ENCODE data around the gene PIK3AP1.

GRCh38 chr10:96584474-96584873 is 135.8 kb downstream of the PIK3AP1 start:
- TF ChIP-seq, protein P1, sequence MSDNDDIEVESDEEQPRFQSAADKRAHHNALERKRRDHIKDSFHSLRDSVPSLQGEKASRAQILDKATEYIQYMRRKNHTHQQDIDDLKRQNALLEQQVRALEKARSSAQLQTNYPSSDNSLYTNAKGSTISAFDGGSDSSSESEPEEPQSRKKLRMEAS (IDR thresholded peaks at IDR 0.05), result no peak
- TF ChIP-seq, protein P2, sequence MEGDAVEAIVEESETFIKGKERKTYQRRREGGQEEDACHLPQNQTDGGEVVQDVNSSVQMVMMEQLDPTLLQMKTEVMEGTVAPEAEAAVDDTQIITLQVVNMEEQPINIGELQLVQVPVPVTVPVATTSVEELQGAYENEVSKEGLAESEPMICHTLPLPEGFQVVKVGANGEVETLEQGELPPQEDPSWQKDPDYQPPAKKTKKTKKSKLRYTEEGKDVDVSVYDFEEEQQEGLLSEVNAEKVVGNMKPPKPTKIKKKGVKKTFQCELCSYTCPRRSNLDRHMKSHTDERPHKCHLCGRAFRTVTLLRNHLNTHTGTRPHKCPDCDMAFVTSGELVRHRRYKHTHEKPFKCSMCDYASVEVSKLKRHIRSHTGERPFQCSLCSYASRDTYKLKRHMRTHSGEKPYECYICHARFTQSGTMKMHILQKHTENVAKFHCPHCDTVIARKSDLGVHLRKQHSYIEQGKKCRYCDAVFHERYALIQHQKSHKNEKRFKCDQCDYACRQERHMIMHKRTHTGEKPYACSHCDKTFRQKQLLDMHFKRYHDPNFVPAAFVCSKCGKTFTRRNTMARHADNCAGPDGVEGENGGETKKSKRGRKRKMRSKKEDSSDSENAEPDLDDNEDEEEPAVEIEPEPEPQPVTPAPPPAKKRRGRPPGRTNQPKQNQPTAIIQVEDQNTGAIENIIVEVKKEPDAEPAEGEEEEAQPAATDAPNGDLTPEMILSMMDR (IDR thresholded peaks at IDR 0.05; ENCODE audit: low read depth, low read length, missing input control), result no peak
- TF ChIP-seq EGR1 (IDR thresholded peaks at IDR 0.05; ENCODE audit: low read depth in 2 of 2) (no peak), GABPA (IDR thresholded peaks at IDR 0.05 in 1 of 2, conservative IDR thresholded peaks at IDR 0.05 in 1 of 2) (no peak), TAF1 (conservative IDR thresholded peaks at IDR 0.05) (no peak), RAD21 (IDR thresholded peaks at IDR 0.05) (no peak)
- TF ChIP-seq, protein P3, sequence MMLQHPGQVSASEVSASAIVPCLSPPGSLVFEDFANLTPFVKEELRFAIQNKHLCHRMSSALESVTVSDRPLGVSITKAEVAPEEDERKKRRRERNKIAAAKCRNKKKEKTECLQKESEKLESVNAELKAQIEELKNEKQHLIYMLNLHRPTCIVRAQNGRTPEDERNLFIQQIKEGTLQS (IDR thresholded peaks at IDR 0.05), result no peak
